GM18951 (cell line): Measurements from ENCODE around the gene GRID1.

Experiments
- POLR2A ChIP-seq: IDR thresholded peaks from 4 replicates; pipeline ENCODE4 v1.6.1; 2011; ENCODE audit warnings: mild to moderate bottlenecking; ENCODE audit not compliant: insufficient read length, insufficient read depth; ENCODE audit errors: extremely low read depth
- in situ Hi-C: fragments of 300-500 bp; cut with MboI; formaldehyde crosslinking; loops from one replicate; pipeline ENCODE4 v1.12.0; 2022; ENCODE audit warnings: low sequenced_read_pairs, mixed read lengths, inconsistent platforms; ENCODE audit not compliant: unreplicated experiment

Gene GRID1

GRCh38 chr10:86075512-86075911 is 291.1 kb downstream of the GRID1 start:
- TF ChIP-seq POLR2A: no peak
- in situ Hi-C loops: no loop called here

- TF ChIP-seq POLR2A: no peak
- in situ Hi-C loops: no loop called here
Observed at GRCh38 chr10:86074294-86074693, 292.3 kb downstream of the GRID1 start.

DNA sequence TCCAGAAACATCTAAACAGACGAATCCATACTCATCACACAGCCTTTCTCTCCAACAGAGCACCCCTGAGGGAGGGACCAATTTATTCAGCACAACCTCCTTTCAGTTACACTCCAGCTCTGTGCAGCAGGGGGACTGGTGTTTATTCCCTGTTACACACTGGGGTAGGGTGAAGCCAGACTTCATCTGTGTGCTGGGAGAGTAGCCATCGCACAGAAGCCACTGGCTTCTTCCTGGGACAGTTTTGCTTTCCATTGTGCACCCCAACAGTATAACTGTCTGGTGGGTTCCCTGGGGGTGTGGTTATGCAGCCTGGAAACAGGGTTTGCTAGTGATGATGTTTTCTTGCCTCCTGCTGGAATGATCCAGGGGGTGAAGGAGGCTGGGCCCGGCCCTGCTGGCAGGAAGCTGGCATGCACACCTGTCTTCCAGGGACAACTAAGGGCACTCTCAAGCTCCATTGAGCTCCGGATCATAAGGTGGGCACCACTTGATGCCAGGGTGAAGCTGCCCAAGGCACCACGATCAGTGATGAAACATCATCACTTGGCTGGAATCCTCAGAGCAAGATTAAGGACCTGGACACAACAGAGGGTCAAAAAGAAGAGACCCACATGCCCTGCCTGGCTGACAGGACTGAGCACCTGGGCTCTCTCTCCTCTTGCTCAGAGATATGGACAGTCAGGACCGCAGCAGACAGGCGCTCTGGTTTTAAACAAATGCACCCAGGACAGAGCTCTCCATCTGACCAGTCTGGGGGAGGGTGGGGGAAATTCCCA is 293.2 kb downstream of the GRID1 start:
- in situ Hi-C loops: no loop called here
- TF ChIP-seq POLR2A: no peak

GRCh38 chr10:86072413-86072812 is 294.2 kb downstream of the GRID1 start:
- no peak for TF ChIP-seq POLR2A
- in situ Hi-C loops: no loop called here

GRCh38 chr10:86071758-86072157 is 294.8 kb downstream of the GRID1 start:
- in situ Hi-C loops: no loop called here
- TF ChIP-seq POLR2A: no peak

GRCh38 chr10:86071145-86071544 is 295.4 kb downstream of the GRID1 start:
- no peak for TF ChIP-seq POLR2A
- in situ Hi-C loops: no loop called here

DNA sequence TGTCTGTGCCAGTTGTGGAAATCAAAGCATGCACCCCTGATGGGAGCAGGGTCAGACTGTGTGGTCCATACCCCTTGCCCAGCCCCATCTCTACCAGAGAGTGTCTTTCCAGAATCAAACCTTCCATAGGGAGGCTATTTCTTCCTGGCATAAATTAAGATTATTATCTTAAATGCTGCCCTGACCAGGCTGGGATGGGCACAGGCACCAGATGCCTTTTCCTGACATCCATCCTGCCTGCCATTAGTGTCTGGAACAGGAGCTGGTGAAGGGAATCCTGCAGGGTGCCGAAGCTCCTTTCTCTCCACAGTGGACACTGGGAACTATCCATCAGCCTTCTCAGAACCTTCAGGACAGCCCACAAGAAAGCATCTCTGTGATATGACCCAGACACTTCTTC is 296.3 kb downstream of the GRID1 start:
- no peak for TF ChIP-seq POLR2A
- in situ Hi-C loops: no loop called here

- in situ Hi-C loops: no loop called here
- TF ChIP-seq POLR2A: no peak
Observed at GRCh38 chr10:86068231-86069054, 298.2 kb downstream of the GRID1 start.

- TF ChIP-seq POLR2A: no peak
- in situ Hi-C loops: no loop called here
Observed at GRCh38 chr10:86067436-86068050, 299.1 kb downstream of the GRID1 start.

DNA sequence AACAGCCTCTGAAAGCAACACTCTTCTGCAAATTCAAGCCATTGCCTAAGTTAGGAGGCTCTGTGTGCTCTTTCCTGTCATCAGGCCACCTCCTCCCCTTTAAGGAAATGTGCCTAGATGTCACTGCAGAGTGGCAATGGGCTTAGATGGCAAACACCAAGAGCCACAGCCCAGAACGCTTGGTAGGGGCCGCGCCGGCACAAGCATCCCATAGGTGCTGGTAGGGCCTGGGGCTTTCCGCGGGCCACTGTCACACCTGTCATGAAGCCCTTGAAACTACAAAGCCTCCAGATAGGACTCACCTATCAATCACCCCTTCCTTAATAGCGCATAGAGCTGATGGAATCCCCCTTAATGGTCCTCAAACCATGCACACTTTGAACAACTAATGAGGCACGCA is 299.9 kb downstream of the GRID1 start:
- in situ Hi-C loops: no loop called here
- no peak for TF ChIP-seq POLR2A

- in situ Hi-C loops: no loop called here
Observed at GRCh38 chr10:86065711-86066251, 300.8 kb downstream of the GRID1 start.

DNA sequence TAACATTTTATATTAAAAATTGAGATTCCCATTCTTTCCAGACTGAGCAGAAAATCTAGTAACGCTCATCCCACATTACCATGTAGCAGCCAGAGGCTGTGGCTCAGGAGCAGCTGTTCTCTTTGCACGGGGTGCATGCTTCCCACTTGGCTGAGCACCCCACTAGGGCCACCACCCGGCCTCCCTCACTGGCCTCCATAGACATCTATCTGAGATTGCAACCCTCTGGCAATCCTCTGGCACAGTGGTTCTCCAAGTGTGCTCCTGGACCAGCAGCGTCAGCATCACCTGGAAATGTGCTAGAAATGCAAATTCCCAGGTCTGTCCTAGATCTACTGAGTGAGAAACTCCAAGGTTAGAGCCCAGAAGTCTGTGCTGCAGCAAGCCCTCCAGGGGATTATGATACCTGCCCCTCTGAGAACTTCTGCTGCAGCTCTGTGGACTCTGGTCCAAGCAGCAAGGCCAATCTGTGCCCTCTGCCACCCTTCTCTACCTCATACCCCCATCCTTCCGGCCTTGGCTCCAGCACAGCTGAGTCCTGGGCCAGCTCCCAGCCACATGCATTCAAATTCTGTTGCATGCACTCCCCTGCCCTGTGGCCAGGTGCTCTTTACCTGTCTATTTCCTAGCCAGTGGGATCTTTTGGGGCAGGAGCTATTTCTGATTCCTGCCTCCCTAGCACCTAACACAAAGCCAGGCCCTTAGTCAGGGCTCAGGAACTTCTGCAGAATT is 301.5 kb downstream of the GRID1 start:
- in situ Hi-C loops: no loop called here
- no peak for TF ChIP-seq POLR2A

More at GRCh38 chr10:86065711-86066251, 300.8 kb downstream of the GRID1 start:
- TF ChIP-seq POLR2A: no peak

DNA sequence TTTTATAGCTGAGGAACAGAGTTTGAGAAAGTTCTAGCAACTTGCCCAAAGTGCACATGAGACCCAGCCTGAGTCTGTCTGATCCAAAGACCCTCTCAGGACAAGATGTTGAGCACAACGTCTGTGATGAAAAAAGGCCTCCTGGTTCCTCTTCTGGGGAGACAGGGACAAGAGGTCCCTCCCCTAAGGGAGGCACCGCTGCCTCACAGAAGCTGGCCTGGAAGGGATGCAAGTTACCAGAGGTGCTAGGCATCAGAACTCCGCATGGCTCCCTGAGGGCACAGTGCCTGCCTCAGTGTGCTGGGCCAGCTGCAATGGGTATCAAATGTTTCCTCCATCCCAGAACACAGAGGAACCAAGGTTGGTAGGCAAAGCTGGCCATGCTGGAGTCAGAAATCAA is 302.4 kb downstream of the GRID1 start:
- TF ChIP-seq POLR2A: no peak
- in situ Hi-C loops: no loop called here
